Astrocyte of the cerebellum (primary cell): ENCODE results near the gene ABHD6.
A peak's percentile ranks its signal among the peaks of the same experiment; 100 is the strongest.
"Not testable (repeated sequence)": the region's sequence is repeated elsewhere in the genome, so short reads cannot be mapped to it uniquely, and the experiment has no call there.

Source experiments
- DNase-seq: peaks from one replicate; pipeline ENCODE4 v3.0.0-alpha.2; 2011; ENCODE audit warnings: low read depth
- H3K4me3 ChIP-seq: 2 replicates; pipeline ENCODE4 v1.5.1; 2011; ENCODE audit warnings: mild to moderate bottlenecking, low read depth, low read length, moderate library complexity
- in situ Hi-C: cut with HindIII; loops from 2 replicates; pipeline ENCODE4 v1.10.0; 2017; ENCODE audit warnings: low sequenced_read_pairs
- TF ChIP-seq, protein P1 (sequence below): IDR thresholded peaks from 2 replicates; pipeline ENCODE4 v1.5.1; 2012; ENCODE audit warnings: low read length, low read depth, moderate library complexity, mild to moderate bottlenecking; ENCODE audit errors: missing control alignments

Gene ABHD6

DNA sequence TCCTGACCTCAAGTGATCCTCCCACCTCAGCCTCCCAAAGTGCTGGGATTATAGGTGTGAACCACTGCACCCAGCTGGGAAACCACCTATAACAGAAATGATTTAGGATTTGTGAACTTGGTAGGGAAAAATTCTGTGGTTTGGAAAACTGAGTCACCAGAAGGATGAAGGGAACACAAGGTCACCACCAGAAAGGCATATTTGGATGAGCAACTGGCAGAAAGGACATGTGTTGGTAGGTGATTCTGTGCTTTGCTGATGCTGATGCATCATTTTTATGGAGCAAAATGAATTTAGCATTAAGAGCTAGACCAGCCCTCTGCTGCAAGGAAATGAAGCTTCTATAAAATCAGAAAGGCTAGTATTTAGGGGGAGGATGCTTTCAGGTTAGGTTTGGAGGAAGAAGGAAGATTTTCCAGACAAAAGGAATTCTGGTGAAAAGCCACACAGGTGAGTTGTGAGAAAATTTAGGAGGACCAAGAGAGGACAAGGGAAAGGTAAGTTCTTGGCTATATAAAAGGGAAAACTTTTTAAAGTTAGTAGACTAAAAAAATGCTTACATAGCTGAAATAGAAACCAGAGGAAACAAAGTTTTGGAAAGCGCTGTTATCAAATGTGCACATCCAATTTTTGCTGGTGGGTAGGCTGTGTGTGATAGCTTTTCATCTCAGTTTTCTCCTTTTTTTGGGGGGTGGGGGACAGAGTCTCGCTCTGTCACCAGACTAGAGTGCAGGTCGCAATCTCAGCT, 98.7 kb downstream of the ABHD6 start:
- peak; percentile 42 for DNase-seq

DNA sequence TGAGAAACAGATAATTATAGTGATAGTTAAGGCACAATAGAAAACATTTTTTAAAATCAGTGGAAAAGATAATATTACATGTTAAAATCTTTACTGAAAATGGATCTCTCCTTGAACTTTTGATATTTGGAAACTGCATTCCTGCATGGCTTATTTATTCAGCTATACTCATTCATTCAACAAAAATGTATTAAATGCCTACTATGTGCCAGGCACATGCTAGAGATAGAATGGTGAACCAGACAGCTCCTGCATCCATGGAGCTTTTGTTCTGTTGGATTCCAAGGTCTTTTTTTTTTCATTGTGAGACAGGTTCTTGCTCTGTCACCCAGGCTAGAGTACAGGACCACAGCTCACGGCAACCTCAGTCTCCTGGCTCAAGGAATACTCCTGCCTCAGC, 99.6 kb downstream of the ABHD6 start:
- TF ChIP-seq, protein P1, sequence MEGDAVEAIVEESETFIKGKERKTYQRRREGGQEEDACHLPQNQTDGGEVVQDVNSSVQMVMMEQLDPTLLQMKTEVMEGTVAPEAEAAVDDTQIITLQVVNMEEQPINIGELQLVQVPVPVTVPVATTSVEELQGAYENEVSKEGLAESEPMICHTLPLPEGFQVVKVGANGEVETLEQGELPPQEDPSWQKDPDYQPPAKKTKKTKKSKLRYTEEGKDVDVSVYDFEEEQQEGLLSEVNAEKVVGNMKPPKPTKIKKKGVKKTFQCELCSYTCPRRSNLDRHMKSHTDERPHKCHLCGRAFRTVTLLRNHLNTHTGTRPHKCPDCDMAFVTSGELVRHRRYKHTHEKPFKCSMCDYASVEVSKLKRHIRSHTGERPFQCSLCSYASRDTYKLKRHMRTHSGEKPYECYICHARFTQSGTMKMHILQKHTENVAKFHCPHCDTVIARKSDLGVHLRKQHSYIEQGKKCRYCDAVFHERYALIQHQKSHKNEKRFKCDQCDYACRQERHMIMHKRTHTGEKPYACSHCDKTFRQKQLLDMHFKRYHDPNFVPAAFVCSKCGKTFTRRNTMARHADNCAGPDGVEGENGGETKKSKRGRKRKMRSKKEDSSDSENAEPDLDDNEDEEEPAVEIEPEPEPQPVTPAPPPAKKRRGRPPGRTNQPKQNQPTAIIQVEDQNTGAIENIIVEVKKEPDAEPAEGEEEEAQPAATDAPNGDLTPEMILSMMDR, result no peak
- in situ Hi-C loops, result loop anchor here (5.0 kb wide), 1 partner anchor 40 kb away; no protein-coding TSS in a partner anchor
- DNase-seq, result no peak
- H3K4me3 ChIP-seq, result no peak overlapping the region

More for the DNA sequence above, 98.7 kb downstream of the ABHD6 start:
- in situ Hi-C loops, result loop anchor here (5.0 kb wide), 1 partner anchor 41 kb away; no protein-coding TSS in a partner anchor
- no peak overlapping the region for H3K4me3 ChIP-seq
- TF ChIP-seq, protein P1, result no peak

DNA sequence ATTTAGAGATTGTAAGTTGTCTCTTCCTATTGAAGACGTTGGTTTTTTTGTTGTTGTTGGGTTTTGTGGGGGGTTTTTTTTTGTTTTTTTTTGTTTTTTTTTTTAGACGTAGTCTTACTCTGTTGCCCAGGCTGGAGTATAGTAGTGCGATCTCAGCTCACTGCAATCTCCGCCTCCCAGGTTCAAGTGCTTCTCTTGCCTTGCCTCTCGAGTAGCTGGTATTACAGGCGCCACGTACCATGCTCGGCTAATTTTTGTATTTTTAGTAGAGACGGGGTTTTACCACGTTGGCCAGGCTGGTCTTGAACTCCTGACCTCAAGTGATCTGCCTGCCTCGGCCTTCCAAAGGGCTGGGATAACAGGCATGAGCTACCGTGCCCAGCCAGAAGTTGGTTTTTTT, 101.6 kb downstream of the ABHD6 start:
- not testable (repeated sequence) for H3K4me3 ChIP-seq, DNase-seq
- in situ Hi-C loops, result loop anchor here (5.0 kb wide), 1 partner anchor 38 kb away; no protein-coding TSS in a partner anchor

DNA sequence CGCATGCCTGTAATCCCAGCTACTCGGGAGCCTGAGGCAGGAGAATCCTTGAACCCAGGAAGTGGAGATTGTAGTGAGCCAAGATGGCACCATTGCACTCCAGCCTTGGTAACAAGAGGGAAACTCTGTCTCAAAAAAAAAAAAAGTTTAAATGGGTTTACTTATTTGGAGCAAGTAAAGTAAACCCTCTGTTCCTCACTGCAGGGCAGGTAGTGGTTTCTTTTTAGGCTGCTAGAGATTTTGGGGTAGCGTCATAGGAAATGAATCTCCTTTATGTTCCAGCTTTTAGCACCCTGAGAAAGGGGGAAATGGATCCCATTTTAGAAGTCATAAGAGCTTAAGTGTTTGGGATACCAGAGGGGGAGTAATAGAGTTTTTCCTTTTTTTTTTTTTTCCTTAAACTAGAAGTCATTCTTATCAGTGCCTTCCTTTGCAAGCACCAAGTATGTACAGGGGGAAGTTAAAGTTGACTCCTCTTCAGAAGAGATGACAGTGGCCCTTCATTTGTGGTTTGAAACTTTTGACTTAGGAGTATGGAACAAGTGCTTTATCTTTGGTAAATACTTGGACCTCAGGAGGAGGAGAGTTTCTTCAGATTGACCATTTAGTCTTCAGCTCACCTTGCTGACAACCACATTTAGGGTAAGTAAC, 103.1 kb downstream of the ABHD6 start:
- in situ Hi-C loops, result no loop called here
- TF ChIP-seq, protein P1, result no peak
- H3K4me3 ChIP-seq, result no peak overlapping the region
- DNase-seq, result no peak

DNA sequence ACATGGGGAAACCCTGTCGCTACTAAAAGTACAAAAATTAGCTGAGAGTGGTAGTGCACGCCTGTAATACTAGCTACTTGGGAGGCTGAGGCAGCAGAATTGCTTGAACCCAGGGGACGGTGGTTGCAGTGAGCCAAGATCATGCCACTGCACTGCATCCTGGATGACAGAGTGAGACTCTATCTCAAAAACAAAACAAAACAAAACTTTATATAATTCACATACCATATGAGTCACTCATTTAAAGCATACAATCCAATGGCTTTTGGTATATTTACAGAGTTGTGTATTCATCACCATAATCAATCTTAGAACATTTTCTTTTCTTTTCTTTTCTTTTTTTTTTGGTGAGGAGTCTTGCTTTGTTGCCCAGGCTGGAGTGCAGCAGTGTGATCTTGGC, 103.8 kb downstream of the ABHD6 start:
- H3K4me3 ChIP-seq, result no peak overlapping the region
- TF ChIP-seq, protein P1, result no peak
- in situ Hi-C loops, result no loop called here
- no peak for DNase-seq

DNA sequence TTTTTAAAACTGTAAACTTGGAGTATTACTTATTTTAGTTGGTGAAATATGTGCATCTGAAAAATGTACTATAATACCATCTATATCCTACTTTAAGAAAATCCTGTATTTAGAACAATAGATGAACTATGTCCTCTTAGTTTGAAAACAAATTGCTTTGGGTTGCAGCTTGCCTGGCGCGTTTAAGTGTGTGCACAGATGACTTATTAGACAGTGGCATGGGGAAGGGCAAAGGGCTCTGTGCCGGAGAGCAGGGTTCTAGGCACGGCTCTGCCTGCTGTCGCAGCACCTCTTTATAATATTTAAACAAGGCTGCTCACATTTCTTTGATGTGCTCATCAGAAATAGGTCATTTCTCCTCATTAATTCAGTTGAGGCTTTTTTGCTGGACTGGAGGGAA, 105.1 kb downstream of the ABHD6 start:
- DNase-seq, result no peak
- TF ChIP-seq, protein P1, result no peak
- in situ Hi-C loops, result no loop called here
- H3K4me3 ChIP-seq, result no peak overlapping the region
